H9 (cell line): ENCODE data around the gene ARFGEF3. TPM values are rescaled to one million over a fixed set of nuclear protein-coding genes. Genes with fewer than 3 reads are reported as not detected.

ENCODE experiments used
- DNase-seq: peaks from one replicate; pipeline ENCODE4 v3.0.0-alpha.2; 2017
- H2AFZ ChIP-seq: one replicate; pipeline ENCODE4 v1.6.1; 2013; ENCODE audit warnings: mild to moderate bottlenecking, low read length, control low read depth, moderate library complexity
- H2AK5ac ChIP-seq: 2 replicates; pipeline ENCODE4 v1.6.1; 2013; ENCODE audit warnings: low read length, control low read depth, mixed read lengths; ENCODE audit not compliant: insufficient read length
- H2BK120ac ChIP-seq: one replicate; pipeline ENCODE4 v1.6.1; 2013; ENCODE audit warnings: low read depth, mild to moderate bottlenecking, low read length, control low read depth, inconsistent platforms; ENCODE audit not compliant: poor library complexity, severe bottlenecking
- H2BK12ac ChIP-seq: 2 replicates; pipeline ENCODE4 v1.6.1; 2013; ENCODE audit warnings: low read length, control low read depth, mixed read lengths, low read depth; ENCODE audit not compliant: insufficient read length
- H2BK15ac ChIP-seq: 2 replicates; pipeline ENCODE4 v1.6.1; 2013; ENCODE audit warnings: low read depth, low read length, control low read depth
- H2BK20ac ChIP-seq: one replicate; pipeline ENCODE4 v1.6.1; 2013; ENCODE audit warnings: low read depth, mild to moderate bottlenecking, low read length, control low read depth, inconsistent platforms; ENCODE audit not compliant: poor library complexity, severe bottlenecking
- H2BK5ac ChIP-seq: 2 replicates; pipeline ENCODE4 v1.6.1; 2013; ENCODE audit warnings: low read length, control low read depth, mixed read lengths; ENCODE audit not compliant: insufficient read length
- H3K14ac ChIP-seq: 2 replicates; pipeline ENCODE4 v1.6.1; 2013; ENCODE audit warnings: low read length, control low read depth; ENCODE audit not compliant: insufficient read depth
- H3K18ac ChIP-seq: 2 replicates; pipeline ENCODE4 v1.6.1; 2013; ENCODE audit warnings: low read depth, mild to moderate bottlenecking, mixed read lengths, low read length, control low read depth; ENCODE audit not compliant: insufficient read length
- H3K23ac ChIP-seq: 2 replicates; pipeline ENCODE4 v1.6.1; 2013; ENCODE audit warnings: low read length, control low read depth, mixed read lengths, low read depth; ENCODE audit not compliant: insufficient read length
- H3K23me2 ChIP-seq: 2 replicates; pipeline ENCODE4 v1.6.1; 2013; ENCODE audit warnings: low read depth, mild to moderate bottlenecking, mixed read lengths, low read length, control low read depth; ENCODE audit not compliant: insufficient read length, poor library complexity, severe bottlenecking
- H3K27ac ChIP-seq: 2 replicates; pipeline ENCODE4 v1.5.1; 2013; ENCODE audit warnings: low read length, control low read depth, mixed read lengths, low read depth; ENCODE audit not compliant: insufficient read length
- H3K27me3 ChIP-seq: 2 replicates; pipeline ENCODE4 v1.6.1; 2013; ENCODE audit warnings: low read length, control low read depth, inconsistent platforms; ENCODE audit not compliant: insufficient read depth
- H3K4ac ChIP-seq: 2 replicates; pipeline ENCODE4 v1.6.1; 2013; ENCODE audit warnings: low read depth, mild to moderate bottlenecking, control low read depth, inconsistent platforms, low read length, moderate library complexity
- H3K4me1 ChIP-seq: 2 replicates; pipeline ENCODE4 v1.6.1; 2013; ENCODE audit warnings: low read length, control low read depth, inconsistent platforms; ENCODE audit not compliant: insufficient read depth
- H3K4me2 ChIP-seq: 2 replicates; pipeline ENCODE4 v1.6.1; 2013; ENCODE audit warnings: low read length, control low read depth, mixed read lengths; ENCODE audit not compliant: insufficient read length, insufficient read depth
- H3K56ac ChIP-seq: 2 replicates; pipeline ENCODE4 v1.6.1; 2013; ENCODE audit warnings: low read depth, mild to moderate bottlenecking, mixed read lengths, low read length, control low read depth; ENCODE audit not compliant: insufficient read length
- H3K79me1 ChIP-seq: 2 replicates; pipeline ENCODE4 v1.6.1; 2013; ENCODE audit warnings: low read depth, mild to moderate bottlenecking, moderate library complexity, low read length, control low read depth, inconsistent platforms; ENCODE audit not compliant: insufficient read depth, poor library complexity, severe bottlenecking
- H3K79me2 ChIP-seq: 2 replicates; pipeline ENCODE4 v1.6.1; 2013; ENCODE audit warnings: low read length, control low read depth, inconsistent platforms; ENCODE audit not compliant: insufficient read depth
- H3K9ac ChIP-seq: 2 replicates; pipeline ENCODE4 v1.6.1; 2013; ENCODE audit warnings: low read length, control low read depth, mixed read lengths; ENCODE audit not compliant: insufficient read length; ENCODE audit errors: extremely low read depth
- H3K9me3 ChIP-seq: one replicate; pipeline ENCODE4 v1.6.1; 2013; ENCODE audit warnings: low read depth, low read length, inconsistent platforms; ENCODE audit not compliant: control insufficient read depth
- H3T11ph ChIP-seq: one replicate; pipeline ENCODE4 v1.6.1; 2013; ENCODE audit warnings: mild to moderate bottlenecking, low read length, control low read depth, inconsistent platforms
- H4K20me1 ChIP-seq: one replicate; pipeline ENCODE4 v1.6.1; 2013; ENCODE audit not compliant: control insufficient read depth, insufficient read length, insufficient read depth
- H4K5ac ChIP-seq: 2 replicates; pipeline ENCODE4 v1.6.1; 2013; ENCODE audit warnings: low read depth, mild to moderate bottlenecking, mixed read lengths, low read length, control low read depth; ENCODE audit not compliant: insufficient read length
- H4K8ac ChIP-seq: replicated peaks from 2 replicates; pipeline ENCODE4 v1.6.1; 2013; ENCODE audit warnings: low read length, control low read depth, mixed read lengths, low read depth; ENCODE audit not compliant: insufficient read length
- H4K91ac ChIP-seq: 2 replicates; pipeline ENCODE4 v1.6.1; 2013; ENCODE audit warnings: low read depth, mild to moderate bottlenecking, moderate library complexity, mixed read lengths, low read length, control low read depth; ENCODE audit not compliant: insufficient read length
- H3K27ac Mint-ChIP-seq, 3 experiments: 2 replicates in 2 of 3; 3 replicates in 1 of 3; pipeline ENCODE4 v1.8.0; 2020 to 2021; ENCODE audit warnings: mixed read lengths in 3 of 3, mild to moderate bottlenecking in 1 of 3, moderate library complexity in 1 of 3
- H3K27me3 Mint-ChIP-seq: 2 replicates; pipeline ENCODE4 v1.8.0; 2021; ENCODE audit warnings: low read depth, mild to moderate bottlenecking, moderate library complexity, mixed read lengths
- H3K36me3 Mint-ChIP-seq, 3 experiments: 2 replicates in 2 of 3; 3 replicates in 1 of 3; pipeline ENCODE4 v1.8.0; 2020 to 2021; ENCODE audit warnings: low read depth in 3 of 3, mixed read lengths in 3 of 3; ENCODE audit not compliant: insufficient read depth in 1 of 3
- H3K4me1 Mint-ChIP-seq, 2 experiments: 2 replicates each; pipeline ENCODE4 v1.8.0; 2020; ENCODE audit warnings: mixed read lengths in 2 of 2
- H3K4me3 Mint-ChIP-seq, 2 experiments: 2 replicates in 1 of 2; 3 replicates in 1 of 2; pipeline ENCODE4 v1.8.0; 2020 to 2021; ENCODE audit warnings: mild to moderate bottlenecking in 2 of 2, mixed read lengths in 2 of 2, moderate library complexity in 1 of 2
- H3K9me3 Mint-ChIP-seq, 2 experiments: 2 replicates in 1 of 2; 3 replicates in 1 of 2; pipeline ENCODE4 v1.8.0; 2020; ENCODE audit warnings: mild to moderate bottlenecking in 2 of 2, mixed read lengths in 2 of 2, moderate library complexity in 1 of 2
- CTCF ChIP-seq: fragments of 200-600 bp; sonication (generic); conservative IDR thresholded peaks from 3 replicates; pipeline ENCODE4 v1.8.0; 2021; ENCODE audit warnings: antibody characterized with exemption, mild to moderate bottlenecking
- WGBS: extraction: QIAGEN DNeasy Blood & Tissue Kit; methylation state at CpG from one replicate; pipeline ENCODE4 v1.1.7; 2013; ENCODE audit warnings: missing lambda C conversion rate, low lambda C conversion rate, mixed read lengths; ENCODE audit not compliant: insufficient read length; ENCODE audit errors: extremely low coverage; 5-methylcytosine and 5-hydroxymethylcytosine counted together
- total RNA-seq: library from RNA; stranded (reverse); gene quantifications from 2 replicates; pipeline ENCODE4 v1.2.1, GENCODE V29; 2021

ARFGEF3 gene
- total RNA-seq, 1 experiment from 2014 or later, result 13.7 TPM

- H3K4me2 ChIP-seq, result no peak overlapping the region
- DNase-seq, result no peak
- H4K20me1 ChIP-seq, result no peaks in the 10 kb centered on the region
- H3K23ac ChIP-seq, result no peak overlapping the region
- H3K36me3 Mint-ChIP-seq, result peaks cover 2 to 6% (median 2%) of the 10 kb centered on the region in 3 experiments; a peak in 5 of 7 replicates
- no peak overlapping the region for H3K27ac Mint-ChIP-seq
- no peak overlapping the region for H2BK120ac ChIP-seq
- no peak overlapping the region for H3K27ac ChIP-seq
- no peaks in the 10 kb centered on the region for H3K27me3 ChIP-seq
- no peak overlapping the region for H2AFZ ChIP-seq
- no peak overlapping the region for H2BK20ac ChIP-seq
- H3K9me3 Mint-ChIP-seq, result peaks cover 5 to 11% of the 10 kb centered on the region in 2 experiments
- WGBS, result 100% methylated on average over 1 of the region's 3 CpGs
- H3K79me2 ChIP-seq, result no peaks in the 10 kb centered on the region
- no peak overlapping the region for H2BK5ac ChIP-seq
- H4K91ac ChIP-seq, result no peak overlapping the region
- H3K4me3 Mint-ChIP-seq, result no peak overlapping the region
- no peak overlapping the region for H2BK15ac ChIP-seq
- H2AK5ac ChIP-seq, result no peak overlapping the region
- H3K56ac ChIP-seq, result no peak overlapping the region
- no peak overlapping the region for H2BK12ac ChIP-seq
- H3K18ac ChIP-seq, result no peak overlapping the region
- H3K4me1 Mint-ChIP-seq, result peaks cover 9 to 11% of the 10 kb centered on the region in 2 experiments
- no peaks in the 10 kb centered on the region for H3K23me2 ChIP-seq
- H3K14ac ChIP-seq, result no peak overlapping the region
- H3T11ph ChIP-seq, result no peak overlapping the region
- no peak overlapping the region for H4K8ac ChIP-seq
- H3K27me3 Mint-ChIP-seq, result no peaks in the 10 kb centered on the region
- TF ChIP-seq CTCF, result no peak
- H3K4ac ChIP-seq, result no peak overlapping the region
- H3K9ac ChIP-seq, result no peak overlapping the region
- H3K79me1 ChIP-seq, result no peaks in the 10 kb centered on the region
- H3K4me1 ChIP-seq, result no peaks in the 10 kb centered on the region
- no peaks in the 10 kb centered on the region for H3K9me3 ChIP-seq
- H4K5ac ChIP-seq, result no peak overlapping the region
These were observed 210.0 kb downstream of the ARFGEF3 start for GRCh38 chr6:138371720-138372119.
